Astrocyte of the cerebellum (primary cell): ENCODE results near the gene RFX8.

Experiments used
- DNase-seq: peaks from one replicate; pipeline ENCODE4 v3.0.0-alpha.2; 2011; ENCODE audit warnings: low read depth
- H3K4me3 ChIP-seq: 2 replicates; pipeline ENCODE4 v1.5.1; 2011; ENCODE audit warnings: mild to moderate bottlenecking, low read depth, low read length, moderate library complexity
- in situ Hi-C: cut with HindIII; loops from 2 replicates; pipeline ENCODE4 v1.10.0; 2017; ENCODE audit warnings: low sequenced_read_pairs
- TF ChIP-seq, protein P1 (sequence below): IDR thresholded peaks from 2 replicates; pipeline ENCODE4 v1.5.1; 2012; ENCODE audit warnings: low read length, low read depth, moderate library complexity, mild to moderate bottlenecking; ENCODE audit errors: missing control alignments

The RFX8 gene

DNA sequence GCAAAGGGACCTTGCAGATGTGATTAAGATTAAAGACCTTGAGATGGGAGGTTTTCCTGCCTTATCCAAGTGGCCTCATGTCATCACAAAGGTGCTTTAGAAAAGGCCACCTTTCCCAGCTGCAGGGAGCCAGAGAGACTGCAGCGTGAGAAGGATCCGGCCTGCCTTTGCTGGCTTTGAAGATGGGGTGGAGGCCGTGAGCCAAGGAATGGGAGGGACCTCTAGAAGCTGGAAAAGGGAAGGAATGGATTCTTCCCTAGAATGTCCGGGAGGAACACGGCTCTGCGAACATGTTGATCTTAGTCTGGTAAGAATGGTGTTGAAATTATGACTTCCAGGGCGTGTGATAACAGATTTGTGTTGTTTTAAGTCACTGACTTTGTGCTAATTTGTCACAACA lies 47.7 kb downstream of the RFX8 start:
- DNase-seq: no peak
- no peak overlapping the region for H3K4me3 ChIP-seq
- TF ChIP-seq, protein P1, sequence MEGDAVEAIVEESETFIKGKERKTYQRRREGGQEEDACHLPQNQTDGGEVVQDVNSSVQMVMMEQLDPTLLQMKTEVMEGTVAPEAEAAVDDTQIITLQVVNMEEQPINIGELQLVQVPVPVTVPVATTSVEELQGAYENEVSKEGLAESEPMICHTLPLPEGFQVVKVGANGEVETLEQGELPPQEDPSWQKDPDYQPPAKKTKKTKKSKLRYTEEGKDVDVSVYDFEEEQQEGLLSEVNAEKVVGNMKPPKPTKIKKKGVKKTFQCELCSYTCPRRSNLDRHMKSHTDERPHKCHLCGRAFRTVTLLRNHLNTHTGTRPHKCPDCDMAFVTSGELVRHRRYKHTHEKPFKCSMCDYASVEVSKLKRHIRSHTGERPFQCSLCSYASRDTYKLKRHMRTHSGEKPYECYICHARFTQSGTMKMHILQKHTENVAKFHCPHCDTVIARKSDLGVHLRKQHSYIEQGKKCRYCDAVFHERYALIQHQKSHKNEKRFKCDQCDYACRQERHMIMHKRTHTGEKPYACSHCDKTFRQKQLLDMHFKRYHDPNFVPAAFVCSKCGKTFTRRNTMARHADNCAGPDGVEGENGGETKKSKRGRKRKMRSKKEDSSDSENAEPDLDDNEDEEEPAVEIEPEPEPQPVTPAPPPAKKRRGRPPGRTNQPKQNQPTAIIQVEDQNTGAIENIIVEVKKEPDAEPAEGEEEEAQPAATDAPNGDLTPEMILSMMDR: no peak
- in situ Hi-C loops: no loop called here

DNA sequence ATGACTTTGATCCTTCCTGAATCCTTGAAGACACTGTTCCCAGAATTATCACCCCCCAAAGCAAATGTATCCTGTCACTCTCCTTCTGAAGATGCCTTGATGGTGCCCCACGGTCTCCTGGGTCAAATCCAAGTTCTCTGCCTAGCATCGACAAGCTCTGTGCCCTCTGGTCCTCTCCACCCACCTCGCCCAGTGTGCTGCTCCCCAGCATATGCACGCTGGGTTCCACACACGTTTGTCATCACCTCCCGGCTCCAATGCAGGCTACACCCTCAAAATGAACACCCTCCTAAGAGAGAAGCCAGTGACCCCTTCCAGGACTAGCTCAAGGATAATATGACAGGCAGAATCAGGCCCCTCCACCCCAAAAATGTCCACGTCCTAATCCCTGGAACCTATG lies 48.1 kb downstream of the RFX8 start:
- DNase-seq: no peak
- TF ChIP-seq, protein P1: no peak
- H3K4me3 ChIP-seq: no peak overlapping the region
- in situ Hi-C loops: no loop called here

DNA sequence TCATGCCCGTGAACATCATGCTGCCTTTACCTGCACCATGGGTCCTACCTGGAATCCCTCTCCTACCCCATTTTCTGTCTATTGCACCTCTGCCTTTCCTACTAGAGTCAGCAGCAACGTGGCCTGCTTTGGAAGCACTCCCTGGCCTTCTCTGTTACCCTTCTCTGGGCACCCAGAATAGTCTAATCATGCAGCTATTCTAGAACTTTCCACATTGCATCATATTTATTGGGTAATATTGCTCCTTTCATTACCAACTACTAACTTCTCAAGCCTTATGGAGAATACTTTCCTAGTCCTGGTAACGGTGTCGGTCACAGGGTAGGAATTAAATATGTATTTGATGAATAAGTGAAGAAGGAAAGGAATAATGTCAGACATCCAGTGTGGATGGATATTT lies 54.3 kb downstream of the RFX8 start:
- in situ Hi-C loops: no loop called here
- H3K4me3 ChIP-seq: no peak overlapping the region
- TF ChIP-seq, protein P1: no peak

DNA sequence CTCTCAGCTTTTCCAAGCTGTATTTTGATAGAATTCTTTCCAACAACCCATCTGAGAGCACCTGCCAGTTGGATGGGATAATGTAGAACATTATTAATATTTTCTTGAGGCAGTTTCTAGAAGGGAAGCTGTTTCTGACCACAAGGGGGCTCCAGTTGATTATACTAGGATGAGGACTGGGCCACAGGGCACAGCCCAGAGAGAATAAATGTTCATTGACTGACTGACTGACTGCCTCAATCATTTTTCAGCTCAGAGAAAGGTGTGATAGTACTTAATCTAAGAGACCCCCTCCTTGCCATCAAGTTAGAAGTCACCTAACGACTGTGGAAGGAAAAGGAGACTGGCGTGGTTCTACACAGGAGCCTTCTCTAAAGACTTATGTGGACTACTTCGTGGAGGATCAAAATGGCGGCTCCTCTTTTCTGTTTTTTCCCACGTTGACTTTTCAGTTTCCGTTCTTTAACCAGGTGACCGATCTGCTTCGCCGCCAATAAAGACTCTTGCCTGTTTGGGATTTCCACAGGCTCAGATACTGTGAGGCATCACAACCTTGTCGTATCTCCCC lies 55.7 kb downstream of the RFX8 start:
- in situ Hi-C loops: loop anchor here (5.0 kb wide), 1 partner anchor 37 kb away; no protein-coding TSS in a partner anchor
- TF ChIP-seq, protein P1: peak; percentile 76
- DNase-seq: peak; percentile 69
- no peak overlapping the region for H3K4me3 ChIP-seq

More for the DNA sequence above, 54.3 kb downstream of the RFX8 start:
- DNase-seq: no peak

DNA sequence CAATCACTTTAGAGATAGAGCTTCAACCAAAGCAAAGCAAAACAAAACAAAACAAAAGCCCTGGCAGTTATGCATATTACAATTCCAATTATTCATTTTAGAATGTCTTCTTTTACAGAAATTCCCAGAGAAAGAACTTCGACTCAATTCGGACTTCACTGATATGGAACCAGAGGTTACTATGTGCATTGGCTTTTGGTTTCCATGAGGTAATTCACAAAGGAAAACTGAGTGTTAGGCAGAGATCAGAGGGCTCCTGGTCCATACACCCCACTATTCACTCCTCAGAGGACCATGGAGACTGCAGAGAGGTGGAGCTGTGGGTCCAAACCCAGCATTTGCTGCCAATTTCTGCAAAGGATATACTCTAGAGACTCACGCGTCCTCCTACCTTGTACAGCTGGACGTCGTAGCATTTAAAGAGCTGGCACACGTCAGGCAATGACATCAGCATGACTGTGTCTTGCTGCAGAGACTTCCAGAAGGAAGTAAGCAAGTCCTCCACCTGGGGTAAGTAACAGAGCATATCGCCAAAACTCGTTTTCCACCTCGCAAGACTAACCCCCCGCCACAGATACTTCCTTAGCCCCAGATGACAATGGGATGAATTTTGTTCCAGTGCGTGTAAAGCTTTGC lies 56.3 kb downstream of the RFX8 start:
- in situ Hi-C loops: loop anchor here (5.0 kb wide), 1 partner anchor 36 kb away; no protein-coding TSS in a partner anchor
- H3K4me3 ChIP-seq: no peak overlapping the region
- DNase-seq: no peak
- TF ChIP-seq, protein P1: no peak

DNA sequence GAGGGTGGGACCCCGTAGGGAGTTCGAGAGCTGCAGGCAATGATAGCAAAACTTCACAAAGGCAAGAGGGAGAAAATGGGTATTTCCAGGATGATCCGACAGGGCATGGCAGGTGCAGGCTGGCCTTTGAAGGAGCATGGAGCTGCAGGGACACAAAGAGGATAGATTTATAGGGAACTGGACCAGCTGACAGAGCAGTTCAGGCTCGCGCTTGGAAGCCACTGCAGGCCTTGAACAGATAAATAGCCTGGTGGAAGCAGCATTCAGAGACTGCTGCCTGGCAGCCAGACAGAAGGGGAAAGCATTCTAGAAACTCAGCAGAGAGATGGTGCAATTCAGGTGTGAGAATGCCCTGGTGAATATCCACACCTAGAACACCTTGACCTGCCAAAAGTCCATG lies 58.3 kb downstream of the RFX8 start:
- TF ChIP-seq, protein P1: no peak

More for the DNA sequence above, 58.3 kb downstream of the RFX8 start:
- H3K4me3 ChIP-seq: no peak overlapping the region
- in situ Hi-C loops: loop anchor here (5.0 kb wide), 1 partner anchor 34 kb away; no protein-coding TSS in a partner anchor
- no peak for DNase-seq
